GM10266 (cell line): ENCODE results near the gene MKX.

Experiments
- DNase-seq: peaks from one replicate; pipeline ENCODE4 v3.0.0; 2012; ENCODE audit errors: extremely low spot score
- TF ChIP-seq, protein P1 (sequence below): IDR thresholded peaks from 2 replicates; pipeline ENCODE4 v1.5.1; 2012; ENCODE audit warnings: mild to moderate bottlenecking, low read depth; ENCODE audit not compliant: control insufficient read depth, insufficient read depth; ENCODE audit errors: missing control alignments

The MKX gene

GRCh38 chr10:27741173-27742091 lies 4.2 kb downstream of the MKX start:
- DNase-seq = no peak
- TF ChIP-seq, protein P1, sequence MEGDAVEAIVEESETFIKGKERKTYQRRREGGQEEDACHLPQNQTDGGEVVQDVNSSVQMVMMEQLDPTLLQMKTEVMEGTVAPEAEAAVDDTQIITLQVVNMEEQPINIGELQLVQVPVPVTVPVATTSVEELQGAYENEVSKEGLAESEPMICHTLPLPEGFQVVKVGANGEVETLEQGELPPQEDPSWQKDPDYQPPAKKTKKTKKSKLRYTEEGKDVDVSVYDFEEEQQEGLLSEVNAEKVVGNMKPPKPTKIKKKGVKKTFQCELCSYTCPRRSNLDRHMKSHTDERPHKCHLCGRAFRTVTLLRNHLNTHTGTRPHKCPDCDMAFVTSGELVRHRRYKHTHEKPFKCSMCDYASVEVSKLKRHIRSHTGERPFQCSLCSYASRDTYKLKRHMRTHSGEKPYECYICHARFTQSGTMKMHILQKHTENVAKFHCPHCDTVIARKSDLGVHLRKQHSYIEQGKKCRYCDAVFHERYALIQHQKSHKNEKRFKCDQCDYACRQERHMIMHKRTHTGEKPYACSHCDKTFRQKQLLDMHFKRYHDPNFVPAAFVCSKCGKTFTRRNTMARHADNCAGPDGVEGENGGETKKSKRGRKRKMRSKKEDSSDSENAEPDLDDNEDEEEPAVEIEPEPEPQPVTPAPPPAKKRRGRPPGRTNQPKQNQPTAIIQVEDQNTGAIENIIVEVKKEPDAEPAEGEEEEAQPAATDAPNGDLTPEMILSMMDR = no peak

GRCh38 chr10:27736396-27736795 lies 9.2 kb downstream of the MKX start:
- no peak for DNase-seq
- TF ChIP-seq, protein P1 = no peak

GRCh38 chr10:27730041-27730440 lies 15.6 kb downstream of the MKX start:
- no peak for DNase-seq
- TF ChIP-seq, protein P1 = no peak

- no peak for DNase-seq
Observed at GRCh38 chr10:27728338-27728737, 17.3 kb downstream of the MKX start.

GRCh38 chr10:27724287-27724686 lies 21.3 kb downstream of the MKX start:
- no peak for DNase-seq

More at GRCh38 chr10:27728338-27728737, 17.3 kb downstream of the MKX start:
- TF ChIP-seq, protein P1 = no peak

DNA sequence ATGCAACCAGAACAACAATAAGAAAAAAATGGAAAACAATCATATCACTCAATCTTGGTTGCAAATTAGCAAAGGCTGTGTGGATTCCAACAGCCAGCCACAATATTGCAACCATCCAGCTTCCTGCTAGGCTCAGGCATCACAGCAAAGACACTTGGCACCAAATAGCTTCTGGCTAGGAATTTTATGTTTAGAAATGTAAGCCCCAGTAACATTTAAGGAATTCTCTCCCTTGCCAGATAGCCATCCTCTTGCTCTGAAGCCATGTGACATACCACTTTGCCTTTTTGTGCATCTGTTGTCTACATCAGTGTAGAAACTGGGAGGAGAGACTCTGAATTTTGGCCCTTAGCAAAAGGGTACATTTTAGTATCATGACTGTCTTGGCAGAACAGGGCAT lies 22.2 kb downstream of the MKX start:
- no peak for DNase-seq
- TF ChIP-seq, protein P1 = no peak

More at GRCh38 chr10:27724287-27724686, 21.3 kb downstream of the MKX start:
- TF ChIP-seq, protein P1 = no peak

DNA sequence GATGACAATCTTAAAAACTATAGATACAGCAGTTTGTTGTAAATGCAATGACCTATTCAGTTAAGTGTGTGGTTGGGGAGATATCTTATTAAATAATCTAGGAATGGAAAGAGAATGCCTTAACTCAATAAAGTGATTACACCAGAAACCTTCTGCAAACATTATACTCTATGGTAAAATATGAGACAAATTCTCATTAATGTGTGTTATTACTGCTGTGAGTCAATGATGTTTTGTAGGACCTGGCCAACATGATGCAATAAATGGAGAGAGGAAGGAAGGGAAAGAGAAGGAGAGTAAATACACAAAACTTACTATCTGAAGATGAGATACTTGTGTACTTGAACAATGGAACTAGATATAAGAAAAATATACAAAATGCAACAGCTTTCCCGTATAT lies 25.1 kb downstream of the MKX start:
- TF ChIP-seq, protein P1 = no peak

More for the DNA sequence above, 25.1 kb downstream of the MKX start:
- DNase-seq = no peak
